HCT116 (cell line): ENCODE measurements around the gene EEF2KMT.

ENCODE experiments used
- CEBPB ChIP-seq: IDR thresholded peaks from 2 replicates; pipeline ENCODE4 v1.6.1; 2012; ENCODE audit warnings: low read depth
- EZH2 ChIP-seq: fragments of 200-600 bp; sonication (generic); IDR thresholded peaks from 2 replicates; pipeline ENCODE4 v1.6.1; 2017; ENCODE audit warnings: antibody characterized with exemption, mixed run types
- POLR2A ChIP-seq: IDR thresholded peaks from 2 replicates; pipeline ENCODE4 v1.7.0; 2011; ENCODE audit warnings: borderline replicate concordance; ENCODE audit not compliant: insufficient read depth, insufficient read length; ENCODE audit errors: extremely low read depth
- POLR2AphosphoS5 ChIP-seq: IDR thresholded peaks from 2 replicates; pipeline ENCODE4 v1.6.1; 2011; ENCODE audit warnings: mild to moderate bottlenecking, low read depth, low read length, moderate library complexity
- ZFX ChIP-seq: fragments of 450-650 bp; IDR thresholded peaks from 2 replicates; pipeline ENCODE4 v1.6.1; 2017
- ZNF274 ChIP-seq: fragments of 200-500 bp; sonication (Bioruptor generic); IDR thresholded peaks from 2 replicates; pipeline ENCODE4 v1.6.1; 2014; ENCODE audit warnings: mild to moderate bottlenecking, low read depth, low read length, inconsistent platforms
- TF ChIP-seq, protein P1 (sequence below), 3 experiments: fragments of 200-600 bp in 1 of 3; sonication (generic) in 1 of 3; IDR thresholded peaks in 2 of 3; conservative IDR thresholded peaks in 1 of 3; 2 replicates each; pipeline ENCODE4 v1.5.1; 2012 to 2017; ENCODE audit warnings: low read depth in 2 of 3, low read length in 2 of 3, antibody characterized with exemption in 1 of 3, borderline replicate concordance in 1 of 3, control low read depth in 1 of 3, mild to moderate bottlenecking in 1 of 3, mixed read lengths in 1 of 3, mixed run types in 1 of 3, moderate library complexity in 1 of 3; ENCODE audit not compliant: insufficient read depth in 1 of 3
- TF ChIP-seq, protein P2 (sequence below): IDR thresholded peaks from 2 replicates; pipeline ENCODE4 v1.6.1; 2012; ENCODE audit warnings: low read depth

DNA sequence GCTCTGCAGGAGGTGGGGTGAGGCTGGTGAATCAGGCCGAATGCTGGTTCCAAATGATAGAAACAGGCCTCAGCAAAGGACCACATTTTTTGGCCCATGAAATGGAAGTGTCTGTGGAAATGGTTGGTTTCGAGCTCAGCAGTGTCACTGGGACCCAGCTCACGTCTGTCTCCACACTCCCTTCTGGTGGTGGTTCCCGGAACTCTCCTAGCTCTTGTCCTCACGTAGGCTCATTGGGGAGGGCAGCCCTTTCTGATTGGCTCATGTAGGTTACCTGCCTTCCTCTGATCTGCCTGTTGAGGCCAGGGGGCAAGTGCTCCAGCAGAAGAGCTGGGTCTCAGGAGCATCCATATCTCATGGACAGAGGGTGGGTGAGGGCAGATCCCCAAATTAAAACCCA is 22.0 kb downstream of the EEF2KMT start:
- TF ChIP-seq CEBPB (no peak), ZFX (no peak), POLR2AphosphoS5 (no peak), ZNF274 (no peak), POLR2A (no peak), EZH2 (no peak)
- TF ChIP-seq, protein P1, sequence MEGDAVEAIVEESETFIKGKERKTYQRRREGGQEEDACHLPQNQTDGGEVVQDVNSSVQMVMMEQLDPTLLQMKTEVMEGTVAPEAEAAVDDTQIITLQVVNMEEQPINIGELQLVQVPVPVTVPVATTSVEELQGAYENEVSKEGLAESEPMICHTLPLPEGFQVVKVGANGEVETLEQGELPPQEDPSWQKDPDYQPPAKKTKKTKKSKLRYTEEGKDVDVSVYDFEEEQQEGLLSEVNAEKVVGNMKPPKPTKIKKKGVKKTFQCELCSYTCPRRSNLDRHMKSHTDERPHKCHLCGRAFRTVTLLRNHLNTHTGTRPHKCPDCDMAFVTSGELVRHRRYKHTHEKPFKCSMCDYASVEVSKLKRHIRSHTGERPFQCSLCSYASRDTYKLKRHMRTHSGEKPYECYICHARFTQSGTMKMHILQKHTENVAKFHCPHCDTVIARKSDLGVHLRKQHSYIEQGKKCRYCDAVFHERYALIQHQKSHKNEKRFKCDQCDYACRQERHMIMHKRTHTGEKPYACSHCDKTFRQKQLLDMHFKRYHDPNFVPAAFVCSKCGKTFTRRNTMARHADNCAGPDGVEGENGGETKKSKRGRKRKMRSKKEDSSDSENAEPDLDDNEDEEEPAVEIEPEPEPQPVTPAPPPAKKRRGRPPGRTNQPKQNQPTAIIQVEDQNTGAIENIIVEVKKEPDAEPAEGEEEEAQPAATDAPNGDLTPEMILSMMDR (IDR thresholded peaks at IDR 0.05 in 2 of 3, conservative IDR thresholded peaks at IDR 0.05 in 1 of 3; ENCODE audit: borderline replicate concordance in 1 of 3, insufficient read depth in 1 of 3, low read depth in 2 of 3, low read length in 2 of 3): 0 out of 6 replicates have a peak, but pooled peaks of 1 of the 3 experiments have one; percentile 13
- TF ChIP-seq, protein P2, sequence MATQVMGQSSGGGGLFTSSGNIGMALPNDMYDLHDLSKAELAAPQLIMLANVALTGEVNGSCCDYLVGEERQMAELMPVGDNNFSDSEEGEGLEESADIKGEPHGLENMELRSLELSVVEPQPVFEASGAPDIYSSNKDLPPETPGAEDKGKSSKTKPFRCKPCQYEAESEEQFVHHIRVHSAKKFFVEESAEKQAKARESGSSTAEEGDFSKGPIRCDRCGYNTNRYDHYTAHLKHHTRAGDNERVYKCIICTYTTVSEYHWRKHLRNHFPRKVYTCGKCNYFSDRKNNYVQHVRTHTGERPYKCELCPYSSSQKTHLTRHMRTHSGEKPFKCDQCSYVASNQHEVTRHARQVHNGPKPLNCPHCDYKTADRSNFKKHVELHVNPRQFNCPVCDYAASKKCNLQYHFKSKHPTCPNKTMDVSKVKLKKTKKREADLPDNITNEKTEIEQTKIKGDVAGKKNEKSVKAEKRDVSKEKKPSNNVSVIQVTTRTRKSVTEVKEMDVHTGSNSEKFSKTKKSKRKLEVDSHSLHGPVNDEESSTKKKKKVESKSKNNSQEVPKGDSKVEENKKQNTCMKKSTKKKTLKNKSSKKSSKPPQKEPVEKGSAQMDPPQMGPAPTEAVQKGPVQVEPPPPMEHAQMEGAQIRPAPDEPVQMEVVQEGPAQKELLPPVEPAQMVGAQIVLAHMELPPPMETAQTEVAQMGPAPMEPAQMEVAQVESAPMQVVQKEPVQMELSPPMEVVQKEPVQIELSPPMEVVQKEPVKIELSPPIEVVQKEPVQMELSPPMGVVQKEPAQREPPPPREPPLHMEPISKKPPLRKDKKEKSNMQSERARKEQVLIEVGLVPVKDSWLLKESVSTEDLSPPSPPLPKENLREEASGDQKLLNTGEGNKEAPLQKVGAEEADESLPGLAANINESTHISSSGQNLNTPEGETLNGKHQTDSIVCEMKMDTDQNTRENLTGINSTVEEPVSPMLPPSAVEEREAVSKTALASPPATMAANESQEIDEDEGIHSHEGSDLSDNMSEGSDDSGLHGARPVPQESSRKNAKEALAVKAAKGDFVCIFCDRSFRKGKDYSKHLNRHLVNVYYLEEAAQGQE: no peak
